KMS-11 (cell line): ENCODE data around the gene HDAC3.

Experiments used
- H2AFZ ChIP-seq: fragments of 200-600 bp; sonication (generic); 2 replicates; pipeline ENCODE4 v1.6.1; 2016; ENCODE audit warnings: antibody characterized with exemption, mixed run types, low read depth
- H3K27ac ChIP-seq: fragments of 200-600 bp; sonication (generic); 2 replicates; pipeline ENCODE4 v1.6.1; 2016; ENCODE audit warnings: mild to moderate bottlenecking, mixed run types
- H3K27me3 ChIP-seq: fragments of 200-600 bp; sonication (generic); 2 replicates; pipeline ENCODE4 v1.6.1; 2017; ENCODE audit warnings: mild to moderate bottlenecking, low read depth, mixed run types, moderate library complexity; ENCODE audit not compliant: insufficient read depth
- H3K36me3 ChIP-seq: fragments of 200-600 bp; sonication (generic); 2 replicates; pipeline ENCODE4 v1.6.1; 2017; ENCODE audit warnings: mild to moderate bottlenecking, mixed run types; ENCODE audit not compliant: insufficient read depth
- H3K4me1 ChIP-seq: fragments of 200-600 bp; sonication (generic); 2 replicates; pipeline ENCODE4 v1.6.1; 2016; ENCODE audit warnings: mild to moderate bottlenecking, low read depth, mixed run types; ENCODE audit not compliant: poor library complexity, severe bottlenecking
- H3K4me2 ChIP-seq: fragments of 200-600 bp; sonication (generic); 2 replicates; pipeline ENCODE4 v1.7.0; 2016; ENCODE audit warnings: mild to moderate bottlenecking, mixed run types
- H3K4me3 ChIP-seq: fragments of 200-600 bp; sonication (generic); IDR thresholded peaks from 2 replicates; pipeline ENCODE4 v1.6.1; 2017; ENCODE audit warnings: low read depth, low read length, mixed read lengths; ENCODE audit not compliant: insufficient read depth
- H3K79me2 ChIP-seq: fragments of 200-600 bp; sonication (generic); 2 replicates; pipeline ENCODE4 v1.6.1; 2016; ENCODE audit warnings: low read depth, mixed run types; ENCODE audit not compliant: insufficient read depth
- H3K9ac ChIP-seq: fragments of 200-600 bp; sonication (generic); 2 replicates; pipeline ENCODE4 v1.6.1; 2016; ENCODE audit warnings: mild to moderate bottlenecking, mixed run types
- H4K20me1 ChIP-seq: fragments of 200-600 bp; sonication (generic); 2 replicates; pipeline ENCODE4 v1.6.1; 2016; ENCODE audit warnings: mild to moderate bottlenecking, mixed run types; ENCODE audit not compliant: insufficient read depth
- CTCF ChIP-seq: fragments of 200-600 bp; sonication (generic); conservative IDR thresholded peaks from 2 replicates; pipeline ENCODE4 v1.6.1; 2017; ENCODE audit warnings: low read depth, mild to moderate bottlenecking, antibody characterized with exemption, low read length, moderate library complexity, mixed read lengths

HDAC3 gene

GRCh38 chr5:141597814-141598213, 38.8 kb downstream of the HDAC3 start:
- Histone ChIP-seq H3K27ac (no peak overlapping the region), H3K36me3 (no peaks in the 10 kb centered on the region), H3K9ac (no peak overlapping the region), H3K4me3 (no peak overlapping the region), H3K4me2 (no peak overlapping the region), H3K79me2 (peaks cover 27% of the 10 kb centered on the region; the same call in 1 of the 2 replicates), H3K27me3 (no peaks in the 10 kb centered on the region), H4K20me1 (no peaks in the 10 kb centered on the region), H2AFZ (no peak overlapping the region), H3K4me1 (peaks cover 12% of the 10 kb centered on the region)
- no peak for TF ChIP-seq CTCF

DNA sequence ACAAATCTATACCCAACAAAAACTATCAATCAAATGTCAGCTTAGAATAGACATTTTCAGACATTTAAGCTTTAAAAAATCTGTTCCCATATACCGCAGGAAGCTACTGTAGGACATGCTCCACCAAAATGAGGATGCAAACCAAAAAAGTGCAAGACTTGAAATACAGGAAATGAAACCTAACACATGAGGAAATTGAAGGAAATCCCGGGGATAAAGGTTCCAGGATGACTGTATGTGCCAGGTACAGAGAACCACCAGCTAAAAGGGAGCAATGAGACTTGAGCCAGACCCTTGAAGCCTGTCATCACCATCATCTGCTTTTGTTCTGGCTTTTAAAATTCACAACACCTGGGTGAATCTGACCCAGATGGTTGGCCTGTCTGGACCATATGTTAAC, 39.3 kb downstream of the HDAC3 start:
- Histone ChIP-seq H3K27ac (no peak overlapping the region), H3K27me3 (no peaks in the 10 kb centered on the region), H2AFZ (no peak overlapping the region), H4K20me1 (no peaks in the 10 kb centered on the region), H3K4me3 (no peak overlapping the region), H3K4me1 (peaks cover 14% of the 10 kb centered on the region), H3K79me2 (peaks cover 26% of the 10 kb centered on the region; the same call in 1 of the 2 replicates), H3K4me2 (no peak overlapping the region), H3K36me3 (no peaks in the 10 kb centered on the region), H3K9ac (no peak overlapping the region)
- TF ChIP-seq CTCF = no peak

DNA sequence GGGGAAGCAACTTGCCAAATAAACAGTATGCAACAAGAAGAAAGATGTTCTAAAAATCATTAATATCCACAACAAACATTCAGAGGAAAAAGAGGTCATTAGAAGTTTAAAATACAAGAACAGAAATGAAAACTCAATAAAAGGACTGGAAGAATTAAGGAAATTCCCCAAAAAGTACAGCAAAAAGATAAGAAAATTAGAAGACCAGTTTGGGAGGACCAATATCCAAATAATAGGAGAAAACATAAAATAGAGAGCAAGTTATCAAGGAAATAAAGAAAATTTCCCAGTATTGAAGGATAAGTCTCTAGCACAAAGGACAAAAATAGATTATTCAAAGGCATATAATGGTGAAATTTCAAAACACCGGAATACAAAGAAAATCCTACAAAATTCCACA, 39.8 kb downstream of the HDAC3 start:
- H3K36me3 ChIP-seq = no peaks in the 10 kb centered on the region

GRCh38 chr5:141590127-141590526, 46.5 kb downstream of the HDAC3 start:
- Histone ChIP-seq H3K4me3 (no peak overlapping the region), H3K36me3 (no peaks in the 10 kb centered on the region), H3K4me1 (peaks cover 10% of the 10 kb centered on the region), H3K27ac (no peak overlapping the region), H4K20me1 (no peaks in the 10 kb centered on the region), H3K27me3 (no peaks in the 10 kb centered on the region), H3K9ac (no peak overlapping the region), H2AFZ (no peak overlapping the region), H3K4me2 (no peak overlapping the region), H3K79me2 (no peaks in the 10 kb centered on the region; the same call in 1 of the 2 replicates)
- TF ChIP-seq CTCF = no peak

More for the DNA sequence above, 39.8 kb downstream of the HDAC3 start:
- Histone ChIP-seq H3K4me2 (no peak overlapping the region), H3K27me3 (no peaks in the 10 kb centered on the region), H3K4me3 (no peak overlapping the region), H2AFZ (no peak overlapping the region), H4K20me1 (no peaks in the 10 kb centered on the region), H3K79me2 (peaks cover 21% of the 10 kb centered on the region; the same call in 1 of the 2 replicates), H3K4me1 (peaks cover 19% of the 10 kb centered on the region), H3K27ac (no peak overlapping the region), H3K9ac (no peak overlapping the region)
- no peak for TF ChIP-seq CTCF

DNA sequence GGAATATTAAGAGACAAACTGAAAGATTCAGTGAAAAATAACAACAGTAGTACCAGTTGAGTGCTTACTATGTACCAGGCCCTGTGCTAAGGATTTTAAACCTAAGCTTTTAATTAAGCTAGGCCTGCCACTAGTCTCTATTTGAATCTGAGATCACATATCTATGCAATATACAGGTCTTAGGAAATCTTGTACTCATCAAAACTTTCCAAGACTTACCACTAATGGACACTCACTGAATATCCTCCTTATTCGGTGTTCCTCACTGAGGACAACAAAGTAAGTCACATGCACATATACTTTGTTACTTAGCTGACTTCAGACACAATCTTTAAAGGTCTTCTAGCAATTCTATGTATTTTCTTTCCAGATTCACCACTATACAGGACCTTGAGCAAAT, 50.4 kb downstream of the HDAC3 start:
- Histone ChIP-seq H3K27me3 (no peaks in the 10 kb centered on the region), H3K4me1 (no peaks in the 10 kb centered on the region), H3K27ac (no peak overlapping the region), H2AFZ (no peak overlapping the region), H4K20me1 (no peaks in the 10 kb centered on the region), H3K4me2 (no peak overlapping the region), H3K9ac (no peak overlapping the region), H3K4me3 (no peak overlapping the region), H3K36me3 (0 out of 2 replicates have a peak, but pooled peaks cover 3% of the 10 kb centered on the region), H3K79me2 (no peaks in the 10 kb centered on the region; the same call in 1 of the 2 replicates)
- no peak for TF ChIP-seq CTCF
